ENCODE results near the gene IZUMO4.
"Not testable (repeated sequence)": the region's sequence is repeated elsewhere in the genome, so short reads cannot be mapped to it uniquely, and the experiment has no call there.

IZUMO4 gene

DNA sequence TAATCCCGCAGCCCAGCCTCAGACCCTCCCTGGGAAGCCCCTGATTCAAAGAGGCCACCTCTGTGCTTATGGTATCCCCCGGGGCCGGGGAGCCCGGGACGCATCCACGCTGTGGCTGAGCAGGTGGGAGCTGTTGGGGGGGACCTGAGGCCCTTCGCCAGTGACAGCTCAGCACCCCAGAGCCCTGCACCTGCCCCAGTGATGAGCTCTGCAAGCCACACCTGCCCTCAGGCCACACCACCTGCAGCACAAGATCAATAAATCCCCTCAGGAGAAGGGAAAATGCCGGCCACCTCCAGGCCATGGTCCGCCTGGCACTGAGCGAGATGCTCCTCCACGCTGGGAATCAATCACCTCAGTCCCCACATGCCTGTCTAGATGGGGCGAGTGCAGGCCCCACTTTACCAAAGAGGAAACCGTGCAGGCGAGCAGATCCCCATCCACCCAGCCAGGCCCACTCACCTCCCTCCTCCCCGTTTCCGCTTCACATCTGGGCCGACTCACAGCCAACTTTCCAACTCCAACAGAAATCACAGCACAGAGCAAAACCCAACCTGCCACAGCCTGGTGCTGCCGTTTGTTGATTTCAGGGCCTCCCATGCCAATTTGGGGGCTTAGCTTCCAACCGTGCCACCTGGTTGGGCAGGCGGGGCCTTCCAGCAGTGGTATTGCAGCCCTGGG, 13.4 kb upstream of the IZUMO4 start:
- Histone ChIP-seq H3K9me3 (replicated peaks in 1 of 11) (no peaks in the 10 kb centered on the region), H3K4me3 (peak overlapping the region; percentile 14 to 91 (median 68)), H3K27me3 (no peaks in the 10 kb centered on the region), H3K4me2 (peak overlapping the region; percentile 91 to 100 (median 99)), H3K4me1 (peaks cover 77 to 99% (median 96%) of the 10 kb centered on the region in 10 experiments), H3K27ac (peak overlapping the region; percentile 85 to 99 (median 94)), H4K20me1 (peaks cover 0 to 51% (median 34%) of the 10 kb centered on the region in 11 experiments; a peak in 16 of 22 replicates), H3K36me3 (peaks cover 12 to 67% (median 37%) of the 10 kb centered on the region in 11 experiments; a peak in 21 of 22 replicates), H3K9ac (peak overlapping the region; percentile 80 to 97 (median 93))
- no peak for TF ChIP-seq Cebpa-rat (IDR thresholded peaks at IDR 0.05)

- H3K9me3 ChIP-seq (replicated peaks in 1 of 11): no peaks in the 10 kb centered on the region
- H4K20me1 ChIP-seq: peaks cover 0 to 33% (median 19%) of the 10 kb centered on the region in 11 experiments; a peak in 15 of 22 replicates
- peaks cover 77 to 98% (median 95%) of the 10 kb centered on the region in 10 experiments for H3K4me1 ChIP-seq
- peak overlapping the region; percentile 91 to 100 (median 99) for H3K4me2 ChIP-seq
- peaks cover 6 to 59% (median 19%) of the 10 kb centered on the region in 11 experiments; a peak in 20 of 22 replicates for H3K36me3 ChIP-seq
- peak overlapping the region; percentile 80 to 97 (median 93) for H3K9ac ChIP-seq
- H3K4me3 ChIP-seq: peak overlapping the region; percentile 48 to 91 (median 68)
- H3K27me3 ChIP-seq: no peaks in the 10 kb centered on the region
- TF ChIP-seq Cebpa-rat (IDR thresholded peaks at IDR 0.05): peak in 8 of 11 experiments; percentile 33 to 77 (median 56); a peak in 12 of 22 replicates
- H3K27ac ChIP-seq: peak overlapping the region; percentile 85 to 99 (median 94)
Measured at GRCh38 chr19:2084993-2085720, 11.6 kb upstream of the IZUMO4 start.

- TF ChIP-seq Cebpa-rat (IDR thresholded peaks at IDR 0.05): peak in 7 of 11 experiments; percentile 8 to 87 (median 62); a peak in 12 of 22 replicates
- Histone ChIP-seq H4K20me1 (peaks cover 0 to 27% (median 8%) of the 10 kb centered on the region in 11 experiments; a peak in 13 of 22 replicates), H3K36me3 (peaks cover 0 to 50% (median 9%) of the 10 kb centered on the region in 11 experiments; a peak in 14 of 22 replicates), H3K27ac (peak overlapping the region; percentile 67 to 99 (median 94); a peak in 21 of 22 replicates), H3K9ac (peak overlapping the region; percentile 80 to 97 (median 93); a peak in 21 of 22 replicates), H3K4me2 (peak overlapping the region; percentile 91 to 100 (median 99)), H3K4me3 (peak overlapping the region in 7 of 10 experiments; percentile 1 to 88 (median 40); a peak in 10 of 20 replicates), H3K4me1 (peaks cover 77 to 98% (median 93%) of the 10 kb centered on the region in 10 experiments)
- H3K27me3 ChIP-seq; H3K9me3 ChIP-seq (replicated peaks in 1 of 11): not testable (repeated sequence)
Measured at GRCh38 chr19:2086695-2087620, 9.8 kb upstream of the IZUMO4 start.

DNA sequence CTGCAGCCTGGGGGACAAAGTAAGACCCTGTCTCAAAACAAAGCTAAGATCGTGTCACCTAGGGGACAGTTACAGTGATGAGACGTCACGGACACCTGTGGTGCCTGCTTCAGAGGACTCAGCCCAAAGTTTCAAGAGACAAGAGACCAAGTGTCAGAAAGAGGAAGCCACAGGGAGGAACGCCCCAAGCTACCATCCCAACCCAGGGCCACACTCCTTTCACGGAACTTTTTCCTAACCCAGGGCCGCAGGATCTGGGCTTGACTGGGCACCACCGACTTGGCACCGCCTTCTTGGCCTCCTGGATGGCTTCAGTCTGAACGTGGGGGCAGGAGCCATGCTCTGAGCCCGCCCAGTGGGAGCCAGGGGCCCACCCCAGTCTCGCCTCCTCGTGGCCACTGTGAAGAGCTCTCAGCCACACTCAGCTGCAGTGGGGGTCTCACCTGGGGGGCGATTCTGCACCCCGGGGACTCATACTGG, 9.1 kb upstream of the IZUMO4 start:
- Histone ChIP-seq H3K4me2 (peak overlapping the region; percentile 91 to 100 (median 99)), H3K4me1 (peaks cover 77 to 98% (median 93%) of the 10 kb centered on the region in 10 experiments)
- TF ChIP-seq Cebpa-rat (IDR thresholded peaks at IDR 0.05): 0 out of 22 replicates have a peak, but pooled peaks of 1 of the 11 experiments have one; percentile 2

GRCh38 chr19:2089001-2089711, 7.6 kb upstream of the IZUMO4 start:
- Histone ChIP-seq H3K36me3 (peaks cover 0 to 46% (median 16%) of the 10 kb centered on the region in 11 experiments; a peak in 16 of 22 replicates), H3K4me1 (peaks cover 82 to 96% (median 92%) of the 10 kb centered on the region in 10 experiments), H3K4me3 (peak overlapping the region in 9 of 10 experiments; percentile 21 to 85 (median 51); a peak in 16 of 20 replicates), H3K9ac (peak overlapping the region; percentile 63 to 97 (median 93)), H3K9me3 (replicated peaks in 1 of 11) (peaks cover 0 to 9% (median 0%) of the 10 kb centered on the region in 11 experiments; a peak in 4 of 22 replicates), H3K27me3 (no peaks in the 10 kb centered on the region), H3K4me2 (peak overlapping the region; percentile 91 to 100 (median 99)), H3K27ac (peak overlapping the region; percentile 90 to 99 (median 94)), H4K20me1 (peaks cover 0 to 43% (median 0%) of the 10 kb centered on the region in 11 experiments; a peak in 5 of 22 replicates)
- no peak for TF ChIP-seq Cebpa-rat (IDR thresholded peaks at IDR 0.05)

More for the DNA sequence above, 9.1 kb upstream of the IZUMO4 start:
- Histone ChIP-seq H3K9ac (peak overlapping the region; percentile 57 to 97 (median 93); a peak in 21 of 22 replicates), H3K27ac (peak overlapping the region; percentile 90 to 99 (median 94); a peak in 21 of 22 replicates), H3K4me3 (peak overlapping the region in 6 of 10 experiments; percentile 6 to 88 (median 24); a peak in 10 of 20 replicates), H4K20me1 (peaks cover 0 to 34% (median 1%) of the 10 kb centered on the region in 11 experiments; a peak in 12 of 22 replicates), H3K9me3 (replicated peaks in 1 of 11) (peaks cover 0 to 8% (median 0%) of the 10 kb centered on the region in 11 experiments; a peak in 4 of 22 replicates), H3K27me3 (no peaks in the 10 kb centered on the region), H3K36me3 (peaks cover 0 to 50% (median 15%) of the 10 kb centered on the region in 11 experiments; a peak in 14 of 22 replicates)

- H3K4me2 ChIP-seq: peak overlapping the region; percentile 91 to 100 (median 99)
- peaks cover 0 to 43% (median 0%) of the 10 kb centered on the region in 11 experiments; a peak in 5 of 22 replicates for H4K20me1 ChIP-seq
- peaks cover 0 to 9% (median 0%) of the 10 kb centered on the region in 11 experiments; a peak in 4 of 22 replicates for H3K9me3 ChIP-seq (replicated peaks in 1 of 11)
- TF ChIP-seq Cebpa-rat (IDR thresholded peaks at IDR 0.05): no peak
- no peaks in the 10 kb centered on the region for H3K27me3 ChIP-seq
- H3K9ac ChIP-seq: peak overlapping the region; percentile 63 to 97 (median 93)
- H3K4me3 ChIP-seq: peak overlapping the region in 9 of 10 experiments; percentile 21 to 85 (median 51); a peak in 17 of 20 replicates
- peaks cover 82 to 94% (median 89%) of the 10 kb centered on the region in 10 experiments for H3K4me1 ChIP-seq
- peaks cover 0 to 41% (median 16%) of the 10 kb centered on the region in 11 experiments; a peak in 16 of 22 replicates for H3K36me3 ChIP-seq
- H3K27ac ChIP-seq: peak overlapping the region; percentile 90 to 99 (median 94)
Measured at GRCh38 chr19:2089727-2090053, 7.0 kb upstream of the IZUMO4 start.

- Histone ChIP-seq H3K27ac (peak overlapping the region; percentile 90 to 99 (median 94)), H3K4me1 (peaks cover 66 to 85% (median 71%) of the 10 kb centered on the region in 10 experiments), H3K4me3 (peak overlapping the region in 8 of 10 experiments; percentile 81 to 98 (median 92); a peak in 14 of 20 replicates), H3K9ac (peak overlapping the region; percentile 84 to 97 (median 93); a peak in 18 of 22 replicates), H3K36me3 (peaks cover 0 to 37% (median 16%) of the 10 kb centered on the region in 11 experiments; a peak in 16 of 22 replicates), H4K20me1 (peaks cover 0 to 43% (median 1%) of the 10 kb centered on the region in 11 experiments; a peak in 9 of 22 replicates), H3K4me2 (peak overlapping the region; percentile 89 to 100 (median 99))
- H3K27me3 ChIP-seq; H3K9me3 ChIP-seq (replicated peaks in 1 of 11): not testable (repeated sequence)
Measured at GRCh38 chr19:2091926-2092525, 4.7 kb upstream of the IZUMO4 start.

Measured in BLaER1 treated with 17β-estradiol and CSF1 and Interleukin-3, amounts not matched to agents 10 nM and 100 nM (cell line).